Aorta (tissue), 5 donors: ENCODE results near the gene DIPK1A. TPM values are rescaled to one million over a fixed set of nuclear protein-coding genes. Genes with fewer than 3 reads are reported as not detected.
"Not testable (repeated sequence)": the region's sequence is repeated elsewhere in the genome, so short reads cannot be mapped to it uniquely, and the experiment has no call there.

Experiments used
- ATAC-seq: fragments of 200-7000 bp; cut with Tn5 transposase; one replicate; pipeline ENCODE4 v1.9.1; 2022; ENCODE audit warnings: moderate library complexity; ENCODE audit not compliant: low FRiP score
- DNase-seq, 2 donors: peaks; one replicate each; pipeline ENCODE4 v3.0.0-alpha.2; 2020
- H3K27ac ChIP-seq, 2 donors: one replicate each; pipeline ENCODE4 v1.5.1; 2013; ENCODE audit warnings: low read length in 2 of 2, mild to moderate bottlenecking in 2 of 2, moderate library complexity in 2 of 2, control low read depth in 1 of 2, inconsistent platforms in 1 of 2, low read depth in 1 of 2
- H3K27me3 ChIP-seq, 2 donors: one replicate each; pipeline ENCODE4 v1.6.1; 2013; ENCODE audit warnings: control low read depth in 1 of 2, low read length in 1 of 2, mild to moderate bottlenecking in 1 of 2, moderate library complexity in 1 of 2; ENCODE audit not compliant: insufficient read depth in 2 of 2, control insufficient read depth in 1 of 2
- H3K36me3 ChIP-seq, 2 donors: one replicate each; pipeline ENCODE4 v1.6.1; 2013; ENCODE audit warnings: control low read depth in 1 of 2, low read length in 1 of 2, mild to moderate bottlenecking in 1 of 2; ENCODE audit not compliant: insufficient read depth in 2 of 2, control insufficient read depth in 1 of 2
- H3K4me1 ChIP-seq, 2 donors: one replicate each; pipeline ENCODE4 v1.6.1; 2013; ENCODE audit warnings: low read length in 2 of 2, control low read depth in 1 of 2, mild to moderate bottlenecking in 1 of 2, moderate library complexity in 1 of 2; ENCODE audit not compliant: insufficient read depth in 2 of 2, control insufficient read depth in 1 of 2
- H3K4me3 ChIP-seq, 2 donors: one replicate each; pipeline ENCODE4 v1.5.1; 2013; ENCODE audit warnings: low read length in 2 of 2, control low read depth in 1 of 2, mild to moderate bottlenecking in 1 of 2
- H3K9me3 ChIP-seq: one replicate; pipeline ENCODE4 v1.6.1; 2013; ENCODE audit warnings: mild to moderate bottlenecking, low read length; ENCODE audit not compliant: control insufficient read depth
- WGBS, 2 donors: extraction: QIAGEN DNeasy Blood & Tissue Kit; methylation state at CpG; one replicate each; pipeline ENCODE4 v1.1.7; 2013; 5-methylcytosine and 5-hydroxymethylcytosine counted together
- intact Hi-C, 2 donors: fragments of 100-400 bp; cut with DNase I; formaldehyde crosslinking; loops; one replicate each; pipeline versions ENCODE4 v1.14.2 to v1.15.0; 2022
- polyA plus RNA-seq, 2 donors: library from polyadenylated mRNA; stranded (reverse); fragments of 200-250 nt; gene quantifications; one replicate each; pipeline ENCODE4 v1.2.3, GENCODE V29; 2013
- total RNA-seq, 2 donors: library from RNA; stranded (reverse); fragmentation: NEBNext Ultra II Directional; extraction: Animal tissue kit (Norgen Biotek cat#: 25700); gene quantifications; one replicate each; pipeline ENCODE4 v1.2.1, GENCODE V29; 2021
- donor health status: healthy with polysubstance abuse.
- donor health status: Bipolar disorder and iron deficiency.
- donor health status: DM: no; HTN: no; CAD: no.
- donor health status: DM: no; HTN: no; CAD: no.
- donor health status: DM: yes; HTN: yes; CAD: no.

DIPK1A gene
- total and polyA plus RNA-seq, 4 donors, result 4.9 to 15.9 (median 10.8) TPM

DNA sequence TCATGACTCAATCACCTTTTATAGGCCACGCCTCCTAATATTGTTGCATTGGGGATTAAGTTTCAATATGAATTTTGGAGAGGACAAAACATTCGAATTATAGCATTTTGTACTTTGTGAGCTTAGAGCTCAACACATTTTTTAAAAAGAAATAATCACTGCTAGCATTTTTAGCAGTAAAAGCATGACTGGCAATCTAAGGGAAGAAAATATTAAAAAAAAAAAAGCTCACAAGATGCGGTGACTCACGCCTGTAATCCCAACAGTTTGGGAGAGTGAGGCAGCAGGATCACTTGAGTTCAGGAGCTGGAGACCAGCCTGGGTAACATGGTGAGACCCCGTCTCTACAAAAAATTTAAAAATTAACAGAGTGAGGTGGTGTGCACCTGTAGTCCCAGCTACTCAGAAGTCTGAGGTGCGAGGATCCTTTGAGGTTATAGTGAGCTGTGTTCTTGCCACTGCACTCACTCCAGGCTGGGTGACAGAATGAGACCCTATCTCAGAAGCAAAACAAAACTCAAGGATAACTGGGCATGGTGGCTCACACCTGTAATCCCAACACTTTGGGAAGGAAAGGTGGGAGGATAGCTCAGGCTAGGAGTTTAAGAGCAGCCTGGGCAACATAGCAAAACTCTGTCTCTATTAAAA, 28.8 kb upstream of the DIPK1A start:
- Histone ChIP-seq H3K27me3 (no peaks in the 10 kb centered on the region), H3K9me3 (no peaks in the 10 kb centered on the region), H3K36me3 (no peaks in the 10 kb centered on the region), H3K27ac (no peak overlapping the region), H3K4me1 (no peaks in the 10 kb centered on the region), H3K4me3 (no peak overlapping the region)
- DNase-seq (no peak), ATAC-seq (no peak)
- WGBS, 2 donors, result 58 to 65% methylated on average over 6 of the region's 6 CpGs
- intact Hi-C loops, result loop anchor here in 1 of 2 donors (5.0 kb wide), 1 partner anchor 33 kb away; no protein-coding TSS in a partner anchor

DNA sequence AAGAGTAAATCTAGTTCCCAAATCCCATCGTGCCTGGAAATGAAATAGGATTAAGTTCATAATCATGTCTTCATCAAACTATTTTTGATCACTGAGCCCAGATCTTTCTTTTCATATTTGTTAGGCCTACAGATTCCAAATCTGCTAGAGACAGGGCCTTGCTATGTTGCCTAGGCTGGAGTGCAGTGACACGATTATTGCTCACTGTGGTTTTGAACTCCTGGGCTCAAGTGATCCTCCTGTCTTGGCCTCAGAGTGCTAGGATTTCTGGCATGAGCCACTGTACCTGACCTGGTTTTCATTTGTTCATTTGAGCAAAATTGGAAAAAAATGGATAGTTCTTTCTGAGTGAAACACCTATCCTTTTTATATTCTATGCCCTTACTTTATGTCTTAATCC, 28.0 kb upstream of the DIPK1A start:
- no peaks in the 10 kb centered on the region for H3K4me1 ChIP-seq
- WGBS, 2 donors, result 14 to 18% methylated on average over 2 of the region's 2 CpGs
- H3K27me3 ChIP-seq, result no peaks in the 10 kb centered on the region
- ATAC-seq (no peak), DNase-seq (no peak)
- peak overlapping the region in 1 of 2 donors; percentile 50 for H3K27ac ChIP-seq
- no peaks in the 10 kb centered on the region for H3K9me3 ChIP-seq
- H3K4me3 ChIP-seq, result no peak overlapping the region
- no peaks in the 10 kb centered on the region for H3K36me3 ChIP-seq
- intact Hi-C loops, result no loop called here

DNA sequence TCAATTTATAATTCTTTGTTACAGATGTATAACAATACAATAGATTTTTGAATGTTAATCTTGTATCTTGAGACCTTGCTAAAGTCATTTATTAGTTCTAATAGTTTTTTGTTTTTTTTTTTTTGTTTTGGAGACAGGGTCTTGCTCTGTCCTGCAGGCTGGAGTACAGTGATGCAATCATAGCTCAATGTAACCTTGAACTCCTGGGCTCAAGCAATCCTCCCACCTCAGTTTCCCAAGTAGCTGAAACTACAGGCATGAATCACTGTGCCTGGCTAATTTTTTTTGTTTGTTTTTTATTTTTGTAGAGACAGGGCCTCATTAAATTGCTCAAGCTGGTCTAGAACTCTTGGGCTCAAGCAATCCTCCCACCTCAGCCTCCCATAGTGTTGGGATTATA, 26.2 kb upstream of the DIPK1A start:
- DNase-seq (no peak), ATAC-seq (no peak)
- Histone ChIP-seq H3K36me3 (no peaks in the 10 kb centered on the region), H3K27ac (no peak overlapping the region), H3K27me3 (no peaks in the 10 kb centered on the region), H3K4me1 (no peaks in the 10 kb centered on the region), H3K4me3 (no peak overlapping the region), H3K9me3 (no peaks in the 10 kb centered on the region)
- intact Hi-C loops, result no loop called here

DNA sequence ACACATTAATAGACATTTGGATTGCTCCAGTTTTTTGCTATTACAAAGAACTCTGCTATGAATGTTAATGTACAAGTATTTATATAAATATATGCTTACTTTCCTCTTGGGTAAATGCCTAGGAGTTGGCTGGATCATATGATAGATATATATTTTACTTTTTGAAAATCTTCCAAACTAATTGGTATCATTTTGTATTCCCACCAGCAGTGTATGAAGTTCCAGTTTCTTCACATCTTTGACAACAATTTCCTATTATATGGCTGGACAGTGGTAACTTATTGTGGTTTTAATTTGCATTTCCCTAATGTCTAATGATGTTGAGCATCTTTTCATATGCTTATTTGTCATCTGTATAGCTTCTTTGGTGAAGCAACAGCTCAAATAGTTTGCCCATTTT, 23.8 kb upstream of the DIPK1A start:
- H3K27me3 ChIP-seq, result no peaks in the 10 kb centered on the region
- no peak overlapping the region for H3K4me3 ChIP-seq
- DNase-seq (no peak), ATAC-seq (no peak)
- H3K36me3 ChIP-seq, result no peaks in the 10 kb centered on the region
- H3K9me3 ChIP-seq, result no peaks in the 10 kb centered on the region
- no peak overlapping the region for H3K27ac ChIP-seq
- no peaks in the 10 kb centered on the region for H3K4me1 ChIP-seq
- intact Hi-C loops, result no loop called here

DNA sequence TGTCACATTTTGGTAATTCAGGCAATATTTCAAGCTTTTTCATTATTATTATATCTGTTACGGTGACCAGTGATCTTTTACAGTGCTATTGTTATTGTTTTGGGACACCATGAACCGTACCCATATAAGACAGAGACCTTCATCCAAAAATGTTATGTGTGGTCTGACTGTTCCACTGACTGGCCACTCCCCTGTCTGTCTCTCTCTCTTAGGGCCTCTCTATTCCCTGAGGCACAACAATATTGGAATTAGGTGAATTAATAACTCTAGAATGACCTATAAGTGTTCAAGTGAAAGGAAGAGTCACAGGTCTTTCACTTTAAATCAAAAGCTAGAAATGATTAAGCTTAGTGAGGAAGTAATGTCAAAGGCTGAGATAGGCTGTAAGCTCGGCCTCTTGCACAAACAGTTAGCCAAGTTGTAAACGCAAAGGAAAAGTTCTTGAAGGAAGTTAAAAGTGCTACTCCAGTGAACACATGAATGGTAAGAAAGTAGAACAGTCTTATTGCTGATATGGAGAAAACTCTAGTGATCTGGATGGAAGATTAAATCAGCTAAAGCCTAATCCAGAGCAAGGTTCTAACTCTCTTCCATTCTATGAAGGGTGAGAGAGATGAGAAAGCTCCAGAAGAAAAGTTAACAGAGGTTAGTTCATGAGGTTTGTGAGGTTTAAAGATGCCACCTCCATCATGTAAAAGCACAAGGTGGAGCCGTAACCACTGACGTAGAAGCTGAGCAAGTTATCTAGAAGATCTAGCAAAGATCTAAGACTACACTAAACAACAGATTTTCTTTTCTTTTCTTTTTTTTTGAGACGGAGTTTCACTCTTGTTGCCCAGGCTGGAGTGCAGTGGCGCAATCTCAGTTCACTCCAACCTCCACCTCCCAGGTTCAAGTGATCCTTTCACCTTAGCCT, 19.7 kb upstream of the DIPK1A start:
- Histone ChIP-seq H3K27ac (no peak overlapping the region), H3K27me3 (no peaks in the 10 kb centered on the region), H3K9me3 (no peaks in the 10 kb centered on the region), H3K4me3 (no peak overlapping the region), H3K4me1 (no peaks in the 10 kb centered on the region), H3K36me3 (no peaks in the 10 kb centered on the region)
- 84 to 87% methylated on average over 8 of the region's 8 CpGs for WGBS, 2 donors
- DNase-seq (no peak), ATAC-seq (no peak)
- intact Hi-C loops, result no loop called here

DNA sequence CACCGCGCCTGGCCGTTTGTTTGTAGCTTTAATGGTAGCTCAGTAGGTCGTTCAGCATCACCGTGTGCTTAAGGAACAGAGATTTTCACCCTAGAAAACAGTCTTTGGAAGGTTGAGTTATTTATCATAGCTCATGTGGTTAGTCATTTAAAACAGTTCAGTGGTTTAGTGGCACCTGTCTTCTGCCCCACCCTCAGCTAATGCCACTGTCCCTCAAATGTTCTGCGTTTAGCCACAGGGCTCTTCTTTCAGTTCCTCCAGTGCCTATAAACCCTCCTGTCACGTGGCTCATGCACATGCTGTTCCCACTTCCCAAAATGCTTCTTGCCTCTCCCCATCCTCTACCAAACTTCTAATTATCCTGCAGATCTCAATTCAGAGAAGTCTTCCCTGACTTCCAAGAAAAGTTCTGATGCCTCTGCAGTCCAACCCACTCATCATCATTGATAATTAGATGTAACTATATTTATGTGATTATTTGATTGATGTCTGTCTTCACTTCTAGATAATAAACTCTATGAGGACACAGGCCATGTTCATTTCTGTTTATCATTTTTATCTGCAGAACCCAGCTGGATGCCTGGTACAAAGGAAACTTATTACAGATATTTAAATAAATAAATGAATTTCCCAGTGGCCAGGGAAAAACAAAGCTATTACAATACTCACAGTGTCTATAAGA, 14.4 kb upstream of the DIPK1A start:
- WGBS, 2 donors, result 89 to 90% methylated on average over 7 of the region's 7 CpGs
- Histone ChIP-seq H3K9me3 (no peaks in the 10 kb centered on the region), H3K4me3 (no peak overlapping the region), H3K4me1 (peaks cover 2 to 5% of the 10 kb centered on the region in 2 donors), H3K27me3 (no peaks in the 10 kb centered on the region), H3K36me3 (no peaks in the 10 kb centered on the region), H3K27ac (no peak overlapping the region)
- DNase-seq, result peak in 1 of 2 donors; percentile 61
- intact Hi-C loops, result no loop called here
- no peak for ATAC-seq

DNA sequence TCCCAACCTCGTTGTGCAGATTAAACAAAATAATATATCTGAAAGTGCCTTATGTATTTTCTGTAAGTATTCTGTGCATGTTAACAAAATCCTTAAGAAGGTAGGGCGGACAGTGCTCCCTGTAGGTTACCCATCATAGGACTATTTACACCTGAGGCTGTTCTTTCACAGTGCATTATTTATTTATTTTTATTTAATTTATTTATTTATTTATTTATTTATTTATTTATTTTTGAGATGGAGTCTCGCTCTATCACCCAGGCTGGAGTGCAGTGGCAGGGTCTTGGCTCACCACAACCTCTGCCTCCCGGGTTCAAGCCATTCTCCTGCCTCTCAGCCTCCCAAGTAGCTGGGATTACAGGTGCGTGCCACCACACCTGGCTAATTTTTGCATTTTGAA, 12.8 kb upstream of the DIPK1A start:
- intact Hi-C loops, H3K9me3 ChIP-seq, H3K4me3 ChIP-seq, H3K27me3 ChIP-seq, ATAC-seq, H3K27ac ChIP-seq, DNase-seq, H3K36me3 ChIP-seq, H3K4me1 ChIP-seq: not testable (repeated sequence)
- 86 to 89% methylated on average over 5 of the region's 5 CpGs for WGBS, 2 donors

DNA sequence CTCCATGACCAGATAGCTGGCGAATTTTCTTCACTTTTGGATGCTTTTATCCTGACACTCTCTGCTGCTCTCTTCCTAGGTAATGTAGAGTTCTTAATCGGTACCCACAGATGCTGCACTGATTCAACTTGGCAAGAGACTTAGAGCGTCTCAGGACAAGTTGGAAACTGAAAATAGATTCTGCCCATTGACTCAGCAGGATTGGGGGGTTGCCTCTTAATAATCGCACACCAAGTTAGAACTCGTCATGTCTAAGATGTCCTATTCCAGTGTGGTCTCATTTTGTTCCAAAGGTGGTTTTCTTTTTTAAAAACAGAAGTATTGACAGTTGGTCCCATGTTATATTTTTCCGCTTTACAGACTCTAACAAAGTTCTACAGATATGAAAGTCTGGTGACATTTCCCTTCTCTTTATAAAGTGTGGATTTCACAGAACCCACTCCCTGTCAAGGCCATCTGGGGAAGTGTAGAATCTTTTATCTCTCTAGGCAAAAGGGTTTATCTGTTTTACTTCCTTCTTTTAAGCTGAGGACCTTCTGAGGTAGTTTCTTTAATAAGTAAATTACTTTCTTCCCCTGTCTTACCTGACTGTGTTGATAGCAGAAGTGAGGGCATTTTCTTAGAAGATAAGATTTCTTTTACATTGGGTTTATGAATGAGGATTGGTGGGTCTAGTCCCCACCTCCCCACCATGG, 12.1 kb upstream of the DIPK1A start:
- 50% methylated on average over 6 of the region's 6 CpGs for WGBS, 2 donors
- Histone ChIP-seq H3K36me3 (no peaks in the 10 kb centered on the region), H3K9me3 (no peaks in the 10 kb centered on the region), H3K4me1 (peaks cover 2 to 5% of the 10 kb centered on the region in 2 donors), H3K27ac (no peak overlapping the region), H3K27me3 (no peaks in the 10 kb centered on the region), H3K4me3 (no peak overlapping the region)
- intact Hi-C loops, result no loop called here
- ATAC-seq (no peak), DNase-seq (no peak)
